Measurements from ENCODE around the gene NUPR1.
A peak's percentile ranks its signal among the peaks of the same experiment; 100 is the strongest.
"Not testable (repeated sequence)": the region's sequence is repeated elsewhere in the genome, so short reads cannot be mapped to it uniquely, and the experiment has no call there.

NUPR1 gene

GRCh38 chr16:28554634-28555423 lies 16.1 kb upstream of the NUPR1 start:
- DNase-seq, result no peak

GRCh38 chr16:28553776-28554633 lies 15.2 kb upstream of the NUPR1 start, which contains the start of gene SGF29:
Gene SGF29 (plus strand): TSS chr16:28553920. CDS start chr16:28581070, 27,150 bp downstream.
- peak; percentile 94 to 98 (median 96) for DNase-seq

GRCh38 chr16:28549301-28549899 lies 10.6 kb upstream of the NUPR1 start:
- DNase-seq, result peak; percentile 67 to 82 (median 81)

DNA sequence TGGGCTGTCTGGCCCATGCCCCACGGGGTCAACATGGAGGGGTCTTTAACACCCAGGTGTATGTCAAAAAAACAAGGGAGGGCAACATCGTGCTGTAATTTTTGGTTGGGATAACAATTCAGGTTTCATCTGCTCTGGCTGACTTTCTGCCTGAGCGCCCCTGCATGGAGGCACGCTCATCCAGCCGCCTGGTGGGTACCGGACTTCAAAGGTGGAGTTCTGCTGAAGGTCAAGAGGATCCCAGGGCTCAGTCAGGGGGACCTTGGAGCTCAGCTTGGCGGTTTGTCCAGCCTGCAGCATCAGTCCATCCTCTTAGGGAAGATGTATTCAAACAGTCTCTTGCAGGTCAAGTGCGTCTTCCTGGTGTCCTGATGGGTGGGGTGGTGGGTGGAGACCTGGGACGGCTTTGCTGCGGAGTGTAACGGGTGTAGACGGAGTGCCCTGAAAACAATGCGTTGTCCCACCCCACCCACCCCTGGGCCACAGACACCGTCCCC lies 9.6 kb upstream of the NUPR1 start:
- DNase-seq, result no peak

- DNase-seq, result no peak
These were observed 7.9 kb upstream of the NUPR1 start for GRCh38 chr16:28546626-28547025.

- not testable (repeated sequence) for DNase-seq
These were observed 7.2 kb upstream of the NUPR1 start for GRCh38 chr16:28545964-28546363.

GRCh38 chr16:28544998-28545397 lies 6.2 kb upstream of the NUPR1 start:
- DNase-seq, result no peak

GRCh38 chr16:28543072-28543471 lies 4.3 kb upstream of the NUPR1 start:
- peak; percentile 90 to 96 (median 94) for DNase-seq

GRCh38 chr16:28542646-28543045 lies 3.9 kb upstream of the NUPR1 start:
- DNase-seq, result peak in 1 of 3 donors; percentile 66

GRCh38 chr16:28540346-28540745 lies 1.6 kb upstream of the NUPR1 start:
- DNase-seq, result peak; percentile 36 to 74 (median 37)

DNA sequence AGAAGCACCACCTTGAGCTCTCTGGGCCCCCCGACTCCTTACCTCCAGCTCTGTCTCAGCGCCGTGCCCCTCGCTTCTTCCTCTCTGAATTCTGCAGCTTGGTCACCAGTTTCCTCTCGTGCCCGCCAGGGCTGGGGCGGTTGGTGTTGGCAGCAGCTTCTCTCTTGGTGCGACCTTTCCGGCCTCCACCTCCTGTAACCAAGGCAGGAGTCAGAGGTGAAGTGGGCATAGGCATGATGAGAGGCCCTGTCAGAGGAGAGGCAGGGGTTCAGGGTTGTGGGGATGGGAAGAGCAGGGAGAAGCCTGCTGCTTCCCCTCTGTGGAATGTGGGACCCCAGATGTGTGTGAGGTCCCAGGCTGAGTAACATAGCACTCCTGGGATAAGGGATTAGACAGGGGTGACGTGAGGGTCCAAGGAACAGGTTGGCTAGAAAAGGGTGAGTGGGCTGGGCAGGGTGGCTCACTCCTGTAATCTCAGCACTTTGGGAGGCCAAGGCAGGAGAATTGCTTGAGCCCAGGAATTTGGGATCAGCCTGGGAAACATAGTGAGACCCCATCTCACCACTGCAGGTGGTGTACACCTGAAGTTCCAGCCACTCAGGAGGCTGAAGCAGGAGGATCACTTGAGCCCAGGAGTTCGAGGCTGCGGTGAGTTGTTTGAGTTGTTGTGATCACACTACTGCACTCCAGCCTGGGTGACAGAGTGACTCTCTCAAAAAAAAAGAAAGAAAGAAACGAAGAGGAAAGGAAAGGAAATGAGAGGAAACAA lies 626 bp downstream of the NUPR1 start:
- DNase-seq, result no peak

- DNase-seq, result no peak
These were observed 1.7 kb downstream of the NUPR1 start for GRCh38 chr16:28537076-28537475.

DNA sequence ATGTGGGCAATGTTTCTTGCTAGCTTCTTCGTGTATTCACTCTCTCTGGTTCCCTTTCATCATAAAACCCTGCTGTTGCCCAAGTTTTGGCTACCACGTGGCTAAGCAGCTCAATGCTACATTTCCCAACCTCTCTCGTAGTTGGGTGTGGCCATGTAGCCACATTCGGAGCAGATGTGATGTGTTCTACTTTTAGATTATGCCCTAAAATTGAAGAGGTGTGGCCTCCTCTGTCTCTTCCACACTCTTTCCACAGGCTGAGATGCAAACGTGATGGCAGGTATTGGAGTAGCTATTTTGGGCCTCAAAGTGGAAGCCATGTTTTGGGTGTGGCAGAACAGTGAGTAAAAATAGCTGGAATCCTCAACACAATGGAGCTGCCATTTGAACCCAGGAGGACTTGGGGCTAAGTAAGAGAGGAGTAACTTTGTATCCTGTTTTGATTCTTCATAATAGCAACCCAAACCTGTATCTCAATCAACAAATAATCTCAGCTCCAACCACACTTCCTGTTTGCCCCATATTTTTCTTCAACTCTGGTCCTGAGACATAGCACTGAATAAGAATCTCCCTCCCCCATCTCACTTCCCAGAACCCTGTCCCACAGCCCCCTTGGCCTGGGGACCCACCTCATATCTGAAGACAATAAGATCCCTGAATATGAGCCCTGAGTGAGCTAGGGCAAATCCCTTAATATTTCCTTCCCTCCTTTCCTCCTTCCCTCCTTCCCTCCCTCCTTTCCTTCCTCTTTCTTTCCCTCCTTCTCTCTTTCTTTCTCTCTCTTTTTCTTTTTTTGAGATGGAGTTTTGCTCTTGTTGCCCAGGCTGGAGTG lies 4.0 kb downstream of the NUPR1 start:
- peak; percentile 92 to 97 (median 97) for DNase-seq

GRCh38 chr16:28532940-28533647 lies 5.7 kb downstream of the NUPR1 start:
- no peak for DNase-seq

DNA sequence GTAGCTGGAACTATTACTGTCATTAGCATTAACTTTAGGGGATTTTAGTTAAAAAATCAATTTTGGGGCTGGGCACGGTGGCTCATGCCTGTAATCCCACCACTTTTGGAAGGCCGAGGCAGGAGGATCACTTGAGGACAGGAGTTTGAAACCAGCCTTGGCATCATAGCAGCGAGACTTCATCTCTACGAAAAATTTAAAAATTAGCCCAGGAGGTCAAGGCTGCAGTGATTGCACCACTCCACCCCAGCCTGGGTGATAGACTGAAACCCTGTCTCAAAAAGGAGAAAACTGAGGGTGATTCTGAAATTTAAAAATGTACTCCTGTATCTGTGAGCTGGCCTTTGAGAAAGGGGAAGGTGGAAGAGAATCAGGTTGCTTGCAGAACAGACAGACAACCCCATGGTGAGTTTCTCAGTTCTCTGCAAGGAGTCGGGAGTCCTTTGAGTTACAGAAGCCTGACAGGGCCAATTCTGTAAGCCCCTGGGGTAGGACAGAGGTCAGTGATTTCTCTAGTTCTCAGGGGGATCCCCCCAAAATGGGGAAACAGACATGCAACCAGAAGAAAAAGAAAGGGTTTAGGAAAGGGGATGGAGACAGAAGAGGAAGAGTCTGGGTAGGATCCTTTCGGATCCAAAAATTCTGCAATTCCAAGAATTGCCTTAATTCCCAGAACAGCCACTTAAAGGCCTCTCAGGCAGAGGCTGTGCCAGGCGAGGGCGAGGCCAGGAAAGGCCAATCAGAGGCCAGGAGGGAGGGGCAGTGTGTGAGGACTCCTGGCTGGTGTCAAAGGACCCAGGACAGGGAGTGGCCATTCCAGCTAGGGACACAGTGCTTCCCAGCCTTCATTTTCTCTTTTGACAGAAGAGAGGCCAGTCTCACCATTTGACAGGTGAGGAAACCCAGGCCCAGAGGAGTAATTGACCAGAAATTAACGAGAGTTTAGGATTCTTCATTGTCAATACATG lies 6.7 kb downstream of the NUPR1 start:
- peak; percentile 68 to 82 (median 78) for DNase-seq

- DNase-seq, result no peak
These were observed 9.7 kb downstream of the NUPR1 start for GRCh38 chr16:28529124-28529523.

GRCh38 chr16:28528463-28528867 lies 10.3 kb downstream of the NUPR1 start:
- DNase-seq, result no peak

DNA sequence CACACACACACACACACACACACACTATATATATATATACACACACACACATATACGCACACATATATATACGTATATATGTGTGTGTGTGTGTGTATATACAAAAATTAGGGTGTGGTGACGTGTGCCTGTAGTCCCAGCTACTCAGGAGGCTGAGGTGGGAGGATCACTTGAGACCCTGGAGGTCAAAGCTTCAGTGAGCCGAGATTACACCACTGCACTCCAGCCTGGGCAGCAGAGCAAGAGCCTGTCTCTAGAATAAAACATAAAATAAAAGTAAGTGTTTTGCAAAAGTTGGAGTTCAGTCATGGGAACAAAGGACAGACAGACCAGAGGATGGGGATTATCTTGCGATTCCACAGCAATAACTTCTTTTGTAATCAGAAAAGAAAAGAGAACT lies 10.8 kb downstream of the NUPR1 start:
- no peak for DNase-seq

GRCh38 chr16:28527100-28527785 lies 11.5 kb downstream of the NUPR1 start:
- DNase-seq, result not testable (repeated sequence)
